H1 (cell line): ENCODE results near the gene SETX. TPM values are rescaled to one million over a fixed set of nuclear protein-coding genes. Genes with fewer than 3 reads are reported as not detected.

ENCODE experiments used
- CTCF ChIA-PET: fragments of 300-600 bp; sonication (Branson Sonifier 250); formaldehyde crosslinking; loops from one replicate; lab custom pipeline; 2021; ENCODE audit not compliant: partially characterized antibody; lab: Charles Lee
- POLR2A ChIA-PET: fragments of 300-600 bp; sonication (Branson Sonifier 250); formaldehyde crosslinking; loops from one replicate; lab custom pipeline; 2021; ENCODE audit warnings: inconsistent platforms; ENCODE audit not compliant: partially characterized antibody; lab: Charles Lee
- DNase-seq, 2 experiments: peaks; one replicate each; pipeline versions ENCODE4 v3.0.0 to v3.0.0-alpha.2; 2010 to 2022; ENCODE audit warnings: low spot score in 2 of 2, low read depth in 1 of 2, mixed read lengths in 1 of 2
- FAIRE-seq: peaks from 2 replicates; lab custom pipeline; 2011; peaks lifted over from hg19 to GRCh38; lab: Jason Lieb, UNC
- H2AFZ ChIP-seq: 2 replicates; pipeline ENCODE4 v1.8.1; 2012; ENCODE audit warnings: low read length, inconsistent platforms
- H2AK5ac ChIP-seq: 2 replicates; pipeline ENCODE4 v1.6.1; 2013; ENCODE audit warnings: low read depth, low read length
- H2BK120ac ChIP-seq: replicated peaks from 2 replicates; pipeline ENCODE3; 2013; ENCODE audit warnings: low read depth, low read length, inconsistent platforms
- H2BK12ac ChIP-seq: 2 replicates; pipeline ENCODE4 v1.6.1; 2013; ENCODE audit warnings: low read depth, low read length
- H2BK15ac ChIP-seq: 2 replicates; pipeline ENCODE4 v1.6.1; 2013; ENCODE audit warnings: low read length
- H2BK20ac ChIP-seq: 2 replicates; pipeline ENCODE4 v1.6.1; 2013; ENCODE audit warnings: low read length
- H2BK5ac ChIP-seq: 2 replicates; pipeline ENCODE4 v1.6.1; 2013; ENCODE audit warnings: low read depth, low read length
- H3K14ac ChIP-seq: 2 replicates; pipeline ENCODE4 v1.6.1; 2013; ENCODE audit warnings: inconsistent platforms; ENCODE audit not compliant: insufficient read length
- H3K18ac ChIP-seq: 2 replicates; pipeline ENCODE4 v1.6.1; 2013; ENCODE audit warnings: low read length; ENCODE audit errors: extremely low read depth
- H3K23ac ChIP-seq: 2 replicates; pipeline ENCODE4 v1.6.1; 2013; ENCODE audit warnings: inconsistent platforms; ENCODE audit not compliant: insufficient read length
- H3K23me2 ChIP-seq: 2 replicates; pipeline ENCODE4 v1.6.1; 2013; ENCODE audit warnings: low read depth, low read length
- H3K27ac ChIP-seq: 2 replicates; pipeline ENCODE4 v1.6.1; 2011; ENCODE audit warnings: low read depth, low read length, inconsistent platforms
- H3K27me3 ChIP-seq, 4 experiments: replicated peaks in 1 of 4; 1 replicate in 1 of 4; 2 replicates in 3 of 4; pipeline versions ENCODE4 v1.6.1 to v1.8.1; 2011 to 2013; ENCODE audit warnings: low read length in 3 of 4, mild to moderate bottlenecking in 3 of 4, inconsistent platforms in 2 of 4, mixed read lengths in 2 of 4, moderate library complexity in 1 of 4; ENCODE audit not compliant: control insufficient read depth in 3 of 4, insufficient read depth in 3 of 4; ENCODE audit errors: extremely low read depth in 1 of 4
- H3K36me3 ChIP-seq, 4 experiments: 2 replicates each; pipeline versions ENCODE4 v1.6.1 to v1.8.1; 2011 to 2013; ENCODE audit warnings: mild to moderate bottlenecking in 4 of 4, low read length in 3 of 4, moderate library complexity in 2 of 4, control low read depth in 1 of 4, inconsistent platforms in 1 of 4; ENCODE audit not compliant: insufficient read depth in 4 of 4, control insufficient read depth in 2 of 4
- H3K4ac ChIP-seq: replicated peaks from 2 replicates; pipeline ENCODE3; 2013; ENCODE audit warnings: low read length, low read depth, mixed read lengths, inconsistent platforms; ENCODE audit not compliant: insufficient read length
- H3K4me1 ChIP-seq, 4 experiments: replicated peaks in 1 of 4; 1 replicate in 1 of 4; 2 replicates in 3 of 4; pipeline versions ENCODE4 v1.6.1 to v1.8.1; 2011 to 2013; ENCODE audit warnings: low read length in 3 of 4, inconsistent platforms in 2 of 4, mixed read lengths in 1 of 4; ENCODE audit not compliant: insufficient read depth in 4 of 4, control insufficient read depth in 3 of 4
- H3K4me2 ChIP-seq, 2 experiments: 2 replicates each; pipeline versions ENCODE4 v1.6.1 to v1.8.1; 2011 to 2013; ENCODE audit warnings: low read depth in 2 of 2, low read length in 2 of 2, control low read depth in 1 of 2, inconsistent platforms in 1 of 2, mild to moderate bottlenecking in 1 of 2; ENCODE audit not compliant: insufficient read depth in 1 of 2
- H3K4me3 ChIP-seq, 4 experiments: fragments of 200-600, 300-600 bp in 1 of 4; sonication (generic), shearing (Covaris generic), sonication (Bioruptor Twin) in 1 of 4; 2 replicates each; pipeline versions ENCODE4 v1.5.1 to v1.8.1; 2011 to 2016; ENCODE audit warnings: low read length in 4 of 4, low read depth in 3 of 4, control low read depth in 2 of 4, inconsistent platforms in 2 of 4, mild to moderate bottlenecking in 2 of 4, mixed read lengths in 1 of 4, moderate library complexity in 1 of 4; ENCODE audit not compliant: insufficient read depth in 2 of 4; ENCODE audit errors: extremely low read depth in 1 of 4
- H3K56ac ChIP-seq: replicated peaks from 2 replicates; pipeline ENCODE3; 2013; ENCODE audit warnings: low read depth, mild to moderate bottlenecking, mixed read lengths, low read length, inconsistent platforms; ENCODE audit not compliant: insufficient read length
- H3K79me1 ChIP-seq: 2 replicates; pipeline ENCODE4 v1.6.1; 2013; ENCODE audit warnings: low read depth, low read length, control low read depth
- H3K79me2 ChIP-seq, 2 experiments: 2 replicates each; pipeline versions ENCODE4 v1.6.1 to v1.8.1; 2012 to 2013; ENCODE audit warnings: low read length in 2 of 2, mild to moderate bottlenecking in 2 of 2, inconsistent platforms in 1 of 2; ENCODE audit not compliant: insufficient read depth in 2 of 2, control insufficient read depth in 1 of 2
- H3K9ac ChIP-seq, 4 experiments: replicated peaks in 1 of 4; 1 replicate in 1 of 4; 2 replicates in 3 of 4; pipeline versions ENCODE4 v1.6.1 to v1.8.1; 2011 to 2013; ENCODE audit warnings: low read depth in 3 of 4, low read length in 3 of 4, control low read depth in 2 of 4, mild to moderate bottlenecking in 2 of 4, moderate library complexity in 2 of 4, inconsistent platforms in 1 of 4; ENCODE audit errors: extremely low read depth in 1 of 4
- H3K9me3 ChIP-seq, 2 experiments: 2 replicates each; pipeline versions ENCODE4 v1.6.1 to v1.8.1; 2012 to 2013; ENCODE audit warnings: mild to moderate bottlenecking in 2 of 2, moderate library complexity in 2 of 2, control low read depth in 1 of 2, inconsistent platforms in 1 of 2, low read depth in 1 of 2, low read length in 1 of 2, mixed read lengths in 1 of 2; ENCODE audit not compliant: insufficient read depth in 2 of 2
- H4K20me1 ChIP-seq, 2 experiments: replicated peaks in 1 of 2; 2 replicates each; pipeline versions ENCODE3 to v1.8.1; 2011 to 2013; ENCODE audit warnings: inconsistent platforms in 2 of 2, low read length in 2 of 2, mild to moderate bottlenecking in 1 of 2; ENCODE audit not compliant: insufficient read depth in 2 of 2, control insufficient read depth in 1 of 2
- H4K5ac ChIP-seq: 2 replicates; pipeline ENCODE4 v1.6.1; 2013; ENCODE audit warnings: low read length, low read depth, mixed read lengths, inconsistent platforms; ENCODE audit not compliant: insufficient read length
- H4K8ac ChIP-seq: 2 replicates; pipeline ENCODE4 v1.8.0; 2013; ENCODE audit warnings: mild to moderate bottlenecking, moderate library complexity, low read length, inconsistent platforms; ENCODE audit not compliant: insufficient read depth; ENCODE audit errors: extremely low read depth
- H4K91ac ChIP-seq: replicated peaks from 2 replicates; pipeline ENCODE3; 2013; ENCODE audit warnings: low read length, mixed read lengths, inconsistent platforms; ENCODE audit not compliant: insufficient read length
- CHD1 ChIP-seq: IDR thresholded peaks from 2 replicates; pipeline ENCODE4 v1.6.1; 2012; ENCODE audit warnings: low read depth, low read length, improper control_type of control experiment
- RXRA ChIP-seq: IDR thresholded peaks from 2 replicates; pipeline ENCODE4 v1.6.1; 2011; ENCODE audit warnings: low read depth, mild to moderate bottlenecking, low read length, moderate library complexity; ENCODE audit not compliant: insufficient read depth
- WGBS, 2 experiments: shearing (Covaris generic) in 1 of 2; methylation state at CpG; one replicate each; pipeline versions ENCODE4 v1.1.6 to v1.1.7; 2013 to 2015; ENCODE audit warnings: low lambda C conversion rate in 2 of 2, mixed read lengths in 2 of 2, inconsistent platforms in 1 of 2, low coverage in 1 of 2, missing lambda C conversion rate in 1 of 2; ENCODE audit not compliant: insufficient replicate concordance in 2 of 2, insufficient coverage in 1 of 2, insufficient read length in 1 of 2; ENCODE audit errors: extremely low coverage in 1 of 2, missing lambda C conversion rate in 1 of 2; 5-methylcytosine and 5-hydroxymethylcytosine counted together
- polyA plus RNA-seq, 7 experiments: library from polyadenylated mRNA; depleted of rRNA in 3 of 7; stranded (reverse) in 5 of 7; unstranded in 2 of 7; fragments of >200 nt in 5 of 7; fragments of 200-250 nt in 2 of 7; gene quantifications; 1 replicate in 5 of 7; 2 replicates in 1 of 7; 4 replicates in 1 of 7; pipeline versions ENCODE4 v1.2.1 to v1.2.3, GENCODE V29; 2011 to 2013; ENCODE audit warnings: missing spikeins in 2 of 7, mixed read lengths in 2 of 7
- total RNA-seq: library from RNA; stranded (reverse); fragmentation: NEBNext Ultra II Directional; extraction: Animal tissue kit (Norgen Biotek cat#: 25700); gene quantifications from 2 replicates; pipeline ENCODE4 v1.2.1, GENCODE V29; 2021

Gene SETX
- total and polyA plus RNA-seq, 2 of the 8 experiments (the other 6 are each of a cell fraction or from before 2014, with no cell fraction given), result 15.1 to 37.9 TPM

DNA sequence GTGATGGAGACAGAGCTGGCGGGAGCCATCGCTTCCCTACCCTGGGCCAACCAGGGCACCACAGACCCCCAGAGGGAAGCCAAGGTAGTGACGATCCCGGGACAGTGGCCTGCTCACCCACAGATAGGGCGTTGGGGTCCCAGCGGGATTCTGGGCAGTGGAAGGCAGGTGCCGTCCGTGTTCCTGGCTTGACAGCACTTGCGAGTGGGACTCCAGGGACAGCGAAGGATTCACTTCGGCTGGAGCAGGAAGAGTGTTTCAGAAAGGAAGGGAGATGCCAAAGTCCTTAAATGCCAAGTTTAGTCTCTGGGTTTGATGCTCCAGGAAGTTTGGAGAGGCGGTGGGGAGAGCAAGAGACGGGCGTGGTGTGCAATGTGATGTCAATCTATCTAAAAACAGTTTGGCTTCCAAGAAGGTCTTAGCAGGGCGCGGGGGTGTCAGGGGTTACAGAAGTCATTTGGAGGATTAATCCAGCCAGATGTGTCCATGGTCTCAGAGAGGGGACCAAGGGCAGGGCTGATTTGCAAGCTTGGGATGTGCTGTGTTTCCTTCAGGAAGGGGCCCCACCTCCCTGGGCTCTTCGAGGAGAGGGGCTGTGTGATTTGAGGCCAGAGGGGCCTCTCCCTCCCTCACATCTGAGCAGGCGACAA lies 118.0 kb downstream of the SETX start:
- TF ChIP-seq CHD1, result no peak
- TF ChIP-seq RXRA, result no peak
- TF ChIP-seq, all 59 proteins: peak for 0
- Histone ChIP-seq H2BK12ac (peak overlapping the region; percentile 12; the same call in 1 of the 2 replicates), H3K23me2 (peaks cover 9% of the 10 kb centered on the region; the same call in 1 of the 2 replicates), H3K14ac (no peak overlapping the region), H3K4me3 (no peak overlapping the region), H3K4me1 (peaks cover 0 to 15% (median 9%) of the 10 kb centered on the region in 4 experiments; a peak in 6 of 7 replicates), H2BK15ac (no peak overlapping the region), H3K4me2 (no peak overlapping the region), H3K79me1 (no peaks in the 10 kb centered on the region), H3K9me3 (no peaks in the 10 kb centered on the region), H2AK5ac (no peak overlapping the region), H2BK20ac (no peak overlapping the region), H4K8ac (no peak overlapping the region), H2AFZ (no peak overlapping the region), H3K23ac (no peak overlapping the region), H3K27ac (no peak overlapping the region), H3K18ac (no peak overlapping the region), H3K9ac (no peak overlapping the region), H4K20me1 (peaks cover 0 to 2% of the 10 kb centered on the region in 2 experiments), H2BK5ac (no peak overlapping the region), H4K5ac (no peak overlapping the region), H3K36me3 (no peaks in the 10 kb centered on the region), H3K4ac (no peak overlapping the region), H2BK120ac (no peak overlapping the region), H3K27me3 (no peaks in the 10 kb centered on the region; a peak in 1 of 7 replicates), H3K79me2 (no peaks in the 10 kb centered on the region), H4K91ac (no peak overlapping the region), H3K56ac (no peak overlapping the region)
- WGBS, 2 experiments, result 69% methylated on average over 18 of the region's 18 CpGs; no CpG with 5 or more reads in 1 of the 2 experiments
- DNase-seq (no peak), FAIRE-seq (no peak)
- ChIA-PET POLR2A (interaction anchor here (1.4 kb wide), 1 partner anchor 73 kb away, joined by 4 read pairs; no protein-coding TSS in a partner anchor), CTCF (interaction anchor here (0.7 to 16.9 kb wide), 47 partner anchors 9 to 474 kb away, joined by 3 to 370 read pairs (median 4); partner anchors contain the start of gene NTNG2)
